Measurements from ENCODE around the gene IER5L.

DNA sequence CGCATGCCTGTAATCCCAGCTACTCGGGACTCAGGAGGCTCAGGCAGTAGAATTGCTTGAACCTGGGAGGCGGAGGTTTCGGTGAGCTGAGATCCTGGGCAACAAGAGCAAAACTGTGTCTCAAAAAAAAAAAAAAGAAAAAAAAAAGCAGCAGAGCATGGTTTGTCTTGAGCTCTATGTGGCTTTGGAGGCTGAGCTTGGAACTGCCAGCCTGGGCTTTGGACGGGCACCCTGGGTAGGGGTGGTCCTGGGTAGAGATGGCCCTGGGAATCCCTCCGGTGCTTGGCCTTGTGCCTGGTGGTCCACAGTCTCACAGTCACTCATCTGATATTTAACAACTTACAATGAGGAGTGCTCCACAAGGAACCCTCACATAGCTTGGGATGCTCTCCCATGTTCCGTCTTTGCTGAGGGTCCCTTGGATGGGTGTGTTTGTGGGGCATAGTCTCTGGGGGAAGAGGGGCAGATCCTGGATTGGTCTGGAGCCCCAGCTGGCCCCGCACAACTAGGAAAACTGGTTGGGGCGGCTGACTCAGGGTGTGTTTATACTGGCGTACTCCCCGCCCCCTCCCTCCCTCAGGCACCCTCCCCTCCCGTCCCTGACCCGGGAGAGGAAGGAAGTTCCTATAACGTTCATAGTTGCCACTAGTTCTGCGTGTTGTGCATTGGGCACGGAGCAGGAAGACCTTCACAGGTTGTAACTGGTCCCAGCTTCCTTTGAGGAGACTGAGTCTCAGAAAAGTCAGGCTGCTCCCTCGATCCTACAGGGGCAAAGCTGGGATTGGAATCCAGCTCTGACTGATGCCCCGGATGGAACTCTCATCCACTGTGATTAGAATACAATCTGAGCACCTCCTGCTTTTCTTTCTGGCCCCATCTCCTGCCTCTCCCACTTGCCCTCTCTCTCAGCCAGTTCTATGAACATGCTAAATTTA, 11.2 kb downstream of the IER5L start:
- TF ChIP-seq CTCF (IDR thresholded peaks at IDR 0.05) (no peak), JUN (CRISPR knock-in tag; IDR thresholded peaks at IDR 0.05) (no peak)
